ENCODE measurements around the gene CEACAM19. TPM values are rescaled to one million over a fixed set of nuclear protein-coding genes. Genes with fewer than 3 reads are reported as not detected.

CEACAM19 gene
- total and polyA plus RNA-seq, 2 of the 8 experiments (the other 6 are each of a cell fraction or from before 2014, with no cell fraction given) = 3.1 to 3.4 TPM

- Histone ChIP-seq H3K4me2 (ENCODE audit: insufficient read depth in 1 of 2, low read depth in 2 of 2, low read length in 2 of 2) (no peak overlapping the region), H2BK120ac (replicated peaks; ENCODE audit: low read depth, low read length) (no peak overlapping the region), H2BK20ac (ENCODE audit: low read length) (no peak overlapping the region), H3K79me1 (ENCODE audit: low read depth, low read length) (no peaks in the 10 kb centered on the region), H4K91ac (replicated peaks; ENCODE audit: insufficient read length, low read length) (no peak overlapping the region), H3K14ac (ENCODE audit: insufficient read length) (no peak overlapping the region), H4K8ac (ENCODE audit: extremely low read depth, insufficient read depth, low read length) (0 out of 2 replicates have a peak overlapping the region, but pooled peaks have one; percentile 8), H4K5ac (ENCODE audit: insufficient read length, low read depth, low read length) (no peak overlapping the region), H3K79me2 (ENCODE audit: control insufficient read depth in 1 of 2, insufficient read depth in 2 of 2, low read length in 2 of 2) (no peaks in the 10 kb centered on the region), H3K4me3 (ENCODE audit: extremely low read depth in 1 of 4, insufficient read depth in 2 of 4, low read depth in 3 of 4, low read length in 4 of 4) (no peak overlapping the region), H3K27ac (ENCODE audit: low read depth, low read length) (no peak overlapping the region), H2BK5ac (ENCODE audit: low read depth, low read length) (no peak overlapping the region), H3K9me3 (ENCODE audit: insufficient read depth in 2 of 2, low read depth in 1 of 2, low read length in 1 of 2) (no peaks in the 10 kb centered on the region), H3K23me2 (ENCODE audit: low read depth, low read length) (no peaks in the 10 kb centered on the region), H2BK15ac (ENCODE audit: low read length) (no peak overlapping the region), H4K20me1 (replicated peaks in 1 of 2; ENCODE audit: control insufficient read depth in 1 of 2, insufficient read depth in 2 of 2, low read length in 2 of 2) (peaks cover 0 to under 1% of the 10 kb centered on the region in 2 experiments), H3K9ac (replicated peaks in 1 of 4; ENCODE audit: extremely low read depth in 1 of 4, low read depth in 3 of 4, low read length in 3 of 4) (no peak overlapping the region), H3K23ac (ENCODE audit: insufficient read length) (no peak overlapping the region), H2AFZ (ENCODE audit: low read length) (no peak overlapping the region), H3K36me3 (ENCODE audit: control insufficient read depth in 2 of 4, insufficient read depth in 4 of 4, low read length in 3 of 4) (peaks cover 8 to 27% (median 15%) of the 10 kb centered on the region in 4 experiments; a peak in 5 of 8 replicates), H2AK5ac (ENCODE audit: low read depth, low read length) (no peak overlapping the region), H3K27me3 (replicated peaks in 1 of 4; ENCODE audit: control insufficient read depth in 3 of 4, extremely low read depth in 1 of 4, insufficient read depth in 3 of 4, low read length in 3 of 4) (no peaks in the 10 kb centered on the region), H3K18ac (ENCODE audit: extremely low read depth, low read length) (no peak overlapping the region), H2BK12ac (ENCODE audit: low read depth, low read length) (no peak overlapping the region), H3K56ac (replicated peaks; ENCODE audit: insufficient read length, low read depth, low read length) (no peak overlapping the region), H3K4me1 (replicated peaks in 1 of 4; ENCODE audit: control insufficient read depth in 3 of 4, insufficient read depth in 4 of 4, low read length in 3 of 4) (peaks cover 0 to 2% (median 0%) of the 10 kb centered on the region in 4 experiments; a peak in 3 of 7 replicates), H3K4ac (replicated peaks; ENCODE audit: insufficient read length, low read depth, low read length) (no peak overlapping the region)
- POLR2A ChIA-PET (ENCODE audit: partially characterized antibody) = interaction anchor here (1.1 to 1.8 kb wide), 2 partner anchors 90 to 113 kb away, joined by 3 read pairs; no protein-coding TSS in a partner anchor
- DNase-seq (ENCODE audit: low read depth in 1 of 2, low spot score in 2 of 2) (no peak), FAIRE-seq (no peak)
- WGBS, 2 experiments (ENCODE audit: extremely low coverage in 1 of 2, insufficient coverage in 1 of 2, insufficient read length in 1 of 2, insufficient replicate concordance in 2 of 2, low coverage in 1 of 2, low lambda C conversion rate in 2 of 2, missing lambda C conversion rate in 1 of 2) = 82% methylated on average over 10 of the region's 11 CpGs; no CpG with 5 or more reads in 1 of the 2 experiments
- no peak for TF ChIP-seq TEAD4 (IDR thresholded peaks at IDR 0.05; ENCODE audit: low read depth, low read length)
- CTCF ChIA-PET (ENCODE audit: partially characterized antibody) = interaction anchor here (0.9 to 13.3 kb wide), 9 partner anchors 15 to 110 kb away, joined by 3 to 126 read pairs (median 7); no protein-coding TSS in a partner anchor
Observed at GRCh38 chr19:44661205-44661604, 10.1 kb upstream of the CEACAM19 start.
